HG03039 (cell line): Measurements from ENCODE around the gene PRRT4.

ENCODE experiments used
- ATAC-seq: cut with Tn5 transposase; IDR thresholded peaks from one replicate; pipeline ENCODE4 v1.9.1; 2021; ENCODE audit warnings: mild to moderate bottlenecking, moderate library complexity; ENCODE audit not compliant: unreplicated experiment

The PRRT4 gene

DNA sequence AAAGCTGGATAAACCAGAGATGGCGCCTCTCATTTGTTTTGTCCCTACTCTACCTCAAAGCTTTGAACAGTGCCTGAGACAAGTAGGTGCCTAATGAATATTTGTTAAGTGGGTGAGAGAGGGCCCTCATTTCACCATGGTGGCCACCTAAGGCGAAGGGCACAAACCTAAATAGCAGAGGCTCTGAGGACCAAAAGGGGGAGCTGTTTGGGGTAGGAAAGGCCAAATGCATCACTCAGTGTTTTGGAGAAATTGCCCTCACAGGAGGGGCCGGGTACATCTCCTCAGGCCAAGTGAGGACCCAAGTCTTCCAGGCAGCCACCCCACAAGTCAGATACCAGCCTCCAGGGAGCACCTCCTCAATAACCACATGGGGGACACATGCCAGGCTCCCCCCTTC, 34.3 kb upstream of the PRRT4 start:
- ATAC-seq: no peak

DNA sequence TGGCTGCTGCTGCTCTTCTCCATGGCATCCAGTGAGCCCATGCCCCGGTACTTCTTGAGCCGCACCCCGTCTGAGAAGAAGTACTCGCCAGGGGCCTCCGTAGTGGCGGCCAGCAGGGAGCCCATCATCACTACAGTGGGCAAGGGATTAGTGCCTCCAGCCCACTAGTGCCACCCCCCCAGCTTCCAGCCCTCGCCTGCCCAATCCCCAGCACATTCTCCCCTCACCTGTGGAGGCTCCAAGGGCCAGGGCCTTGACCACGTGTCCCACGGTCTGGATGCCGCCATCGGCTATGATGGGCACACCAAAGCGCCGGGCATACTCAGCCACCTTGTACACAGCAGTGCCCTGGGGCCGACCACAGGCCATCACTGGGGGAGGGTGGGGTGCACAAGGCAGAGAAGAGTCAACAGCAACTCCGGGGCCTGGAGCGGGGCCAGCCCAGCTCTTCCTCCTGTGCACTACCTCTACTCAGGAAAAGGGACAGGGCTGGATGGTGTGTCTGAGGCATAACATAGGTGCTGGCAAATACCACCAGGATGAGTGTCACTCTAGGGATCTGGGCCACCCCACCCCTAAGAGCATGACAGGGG, 33.5 kb upstream of the PRRT4 start:
- ATAC-seq: no peak

GRCh38 chr7:128393526-128394330, 32.2 kb upstream of the PRRT4 start:
- no peak for ATAC-seq

GRCh38 chr7:128392446-128393327, 31.2 kb upstream of the PRRT4 start:
- no peak for ATAC-seq

DNA sequence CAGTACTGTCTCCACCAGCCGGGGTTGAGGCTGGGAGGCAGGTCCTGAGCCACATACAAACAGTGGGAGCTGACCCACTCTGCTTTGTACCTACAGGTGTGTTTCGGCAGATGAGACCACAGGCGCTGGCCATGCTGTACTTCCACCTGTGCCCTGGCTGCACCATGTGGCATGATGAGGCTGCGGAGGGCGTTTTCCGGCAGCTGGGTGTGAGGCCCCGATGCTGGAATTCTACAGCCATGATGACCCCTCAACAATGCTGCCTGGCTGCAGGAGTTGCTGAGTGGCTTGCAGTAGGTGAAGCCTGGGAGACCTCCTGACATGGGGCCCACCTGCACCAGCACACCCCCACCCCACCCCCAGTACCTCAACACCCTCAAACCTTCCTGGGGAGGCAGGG, 30.3 kb upstream of the PRRT4 start:
- ATAC-seq: no peak

GRCh38 chr7:128390871-128391565, 29.5 kb upstream of the PRRT4 start:
- no peak for ATAC-seq

- no peak for ATAC-seq
These were observed 28.3 kb upstream of the PRRT4 start for GRCh38 chr7:128389618-128390329.

GRCh38 chr7:128389085-128389617, 27.7 kb upstream of the PRRT4 start:
- no peak for ATAC-seq

DNA sequence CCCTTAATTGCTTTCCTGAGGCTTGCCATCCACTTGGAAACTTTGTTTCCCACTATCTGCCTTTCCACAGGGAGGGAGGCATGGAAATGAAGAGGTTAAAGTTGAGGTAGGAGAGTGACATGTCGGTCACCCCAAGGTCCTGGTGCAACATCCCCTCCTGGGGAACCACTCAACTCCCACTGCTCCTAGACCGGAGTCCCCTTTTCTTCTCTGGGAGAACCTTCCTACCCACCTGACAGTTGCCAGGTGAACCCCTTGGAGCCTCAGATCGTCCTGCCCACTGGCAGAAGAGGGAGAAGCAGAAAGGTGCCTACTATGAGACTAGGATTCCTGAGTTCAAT, 26.6 kb upstream of the PRRT4 start:
- no peak for ATAC-seq

GRCh38 chr7:128387216-128388144, 26.0 kb upstream of the PRRT4 start:
- peak; percentile 77 for ATAC-seq

DNA sequence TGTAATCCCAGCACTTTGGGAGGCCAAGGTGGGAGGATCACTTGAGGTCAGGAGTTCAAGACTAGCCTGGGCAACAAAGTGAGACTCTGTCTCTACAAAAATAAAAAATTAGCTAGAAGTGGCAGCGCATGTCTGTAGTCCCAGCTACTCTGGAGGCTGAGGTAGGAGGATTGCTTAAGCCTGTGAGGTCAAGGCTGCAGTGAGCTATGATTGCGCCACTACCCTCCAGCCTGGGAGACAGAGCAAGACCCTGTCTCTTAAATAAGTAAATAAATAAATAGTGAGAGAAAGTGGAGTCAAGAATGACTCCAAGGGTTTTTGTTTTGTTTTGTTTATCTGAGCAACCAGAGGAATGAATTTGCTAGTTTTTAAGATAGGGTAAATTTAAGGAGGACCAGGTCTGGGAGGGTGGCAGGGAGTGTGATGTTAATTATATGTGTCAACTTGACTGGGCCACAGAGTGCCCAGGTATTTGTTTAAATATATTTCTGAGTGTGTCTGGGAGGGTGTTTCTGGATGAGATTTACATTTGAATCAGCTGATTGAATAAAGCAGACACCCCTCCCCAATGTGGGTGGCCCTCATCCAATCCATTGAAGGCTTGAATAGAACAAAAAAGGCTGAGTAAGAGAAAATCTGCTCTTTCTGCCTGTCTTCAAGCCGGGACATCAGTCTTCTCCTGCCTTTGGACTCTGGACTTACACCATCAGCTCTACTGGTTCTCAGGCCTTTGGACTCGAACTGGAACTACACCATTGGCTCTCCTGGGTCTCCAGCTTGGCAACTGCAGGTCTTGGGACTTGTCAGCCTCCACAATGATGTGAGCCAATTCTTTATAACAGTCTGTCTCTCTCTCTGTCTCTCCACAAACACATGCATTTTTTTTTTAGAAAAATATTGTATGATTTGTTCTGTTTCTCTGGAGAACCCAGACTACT, 24.8 kb upstream of the PRRT4 start:
- ATAC-seq: no peak

- no peak for ATAC-seq
These were observed 23.2 kb upstream of the PRRT4 start for GRCh38 chr7:128384726-128385125.

DNA sequence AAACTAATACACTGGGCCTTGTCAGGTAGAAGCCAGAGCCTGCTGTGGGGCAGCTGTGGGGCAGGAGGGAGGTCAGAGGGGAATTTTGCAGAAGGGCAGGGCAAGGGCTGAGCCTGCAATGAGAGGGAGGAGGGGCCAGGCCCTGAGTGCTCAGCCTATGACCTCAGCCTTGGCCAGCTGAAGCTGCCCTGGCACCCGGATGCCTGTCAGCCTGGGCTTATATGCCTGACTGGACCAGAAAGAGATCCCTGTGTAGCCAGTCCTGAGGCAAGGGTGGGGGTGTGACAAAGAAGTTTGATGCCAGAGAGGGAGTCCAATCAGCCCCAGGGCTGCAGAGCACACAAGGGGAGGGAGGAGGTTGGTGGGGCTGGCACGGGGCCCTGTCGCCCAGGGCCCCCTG, 22.3 kb upstream of the PRRT4 start:
- no peak for ATAC-seq

- no peak for ATAC-seq
These were observed 19.8 kb upstream of the PRRT4 start for GRCh38 chr7:128381161-128381821.

DNA sequence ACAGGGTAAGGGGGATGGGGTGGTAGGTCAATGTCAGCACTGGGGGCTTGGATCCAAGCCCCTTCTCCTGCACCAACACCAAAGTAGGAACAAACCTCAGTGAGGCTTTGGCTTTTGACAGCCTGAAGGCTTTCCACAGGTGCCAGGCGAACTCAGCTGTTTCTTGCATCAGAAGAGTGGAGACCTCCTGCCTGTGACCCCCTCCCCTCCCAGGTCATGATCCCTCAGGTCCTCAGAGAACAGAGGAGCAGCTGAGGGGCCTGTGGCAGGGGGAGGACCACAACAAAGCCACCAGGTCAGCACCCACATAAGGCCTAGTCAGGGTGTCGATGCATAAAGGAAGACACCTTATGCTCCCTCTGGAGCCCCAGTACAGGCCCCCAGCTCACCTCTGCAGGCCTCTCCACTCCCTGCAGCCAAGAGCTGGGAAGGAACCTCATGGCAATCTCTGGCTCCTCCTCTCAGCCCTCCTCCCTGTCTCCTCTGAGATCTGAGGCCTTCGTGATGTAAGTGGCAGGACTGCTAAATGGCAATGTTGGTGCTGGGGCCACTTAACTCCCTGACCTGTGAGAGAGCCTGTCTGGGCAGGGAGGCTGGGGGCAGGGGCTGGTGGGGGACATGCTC, 19.1 kb upstream of the PRRT4 start:
- no peak for ATAC-seq

GRCh38 chr7:128379900-128380479, 18.5 kb upstream of the PRRT4 start:
- no peak for ATAC-seq

DNA sequence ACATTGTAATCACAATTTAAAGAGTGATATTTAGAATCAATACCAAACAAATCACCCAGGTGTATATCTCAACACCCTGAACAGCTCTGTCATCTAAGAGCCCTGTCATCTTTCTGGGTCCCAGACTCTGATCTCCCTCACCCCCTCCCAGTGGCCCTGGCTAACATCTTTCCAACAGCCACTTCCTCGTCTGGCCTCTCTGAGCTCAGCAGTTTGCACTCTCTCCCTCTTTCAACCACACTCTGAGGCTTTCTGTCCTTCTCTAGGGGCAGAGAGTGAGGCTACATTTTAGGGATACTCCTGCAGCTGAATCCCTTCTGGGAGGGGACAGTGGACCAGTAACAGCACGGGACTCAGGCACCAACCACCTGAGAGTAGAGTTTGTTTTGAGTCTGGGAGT, 17.1 kb upstream of the PRRT4 start:
- no peak for ATAC-seq
